GM20000 (cell line): Measurements from ENCODE around the gene TRIM39.
"Not testable (repeated sequence)": the region's sequence is repeated elsewhere in the genome, so short reads cannot be mapped to it uniquely, and the experiment has no call there.

ENCODE experiments used
- DNase-seq: peaks from one replicate; pipeline ENCODE4 v3.0.0; 2012; ENCODE audit warnings: low spot score
- CTCF ChIP-seq: IDR thresholded peaks from 2 replicates; pipeline ENCODE4 v1.5.1; 2012; ENCODE audit warnings: mild to moderate bottlenecking, control low read depth; ENCODE audit errors: extremely low read depth, missing control alignments

Gene TRIM39

DNA sequence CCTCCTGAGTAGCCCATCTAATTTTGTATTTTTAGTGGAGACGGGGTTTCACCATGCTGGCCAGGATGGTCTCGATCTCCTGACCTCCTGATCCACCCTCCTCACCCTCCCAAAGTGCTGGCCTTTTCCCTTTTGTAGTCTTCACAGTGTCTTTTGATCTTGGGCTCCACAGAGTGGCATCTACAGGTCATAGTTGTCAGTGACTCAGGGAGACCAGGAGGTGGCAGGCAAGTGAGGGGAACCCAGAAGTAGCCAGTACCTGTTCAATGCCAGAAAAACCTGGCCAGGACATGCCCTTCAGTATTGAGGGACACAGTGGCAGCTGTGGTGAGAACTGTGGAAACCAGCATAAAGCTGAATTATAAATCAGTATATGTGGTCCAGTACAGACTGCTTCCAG lies 37.9 kb downstream of the TRIM39 start:
- no peak for TF ChIP-seq CTCF
- no peak for DNase-seq

- not testable (repeated sequence) for DNase-seq
Measured at GRCh38 chr6:30369280-30369679, 42.6 kb downstream of the TRIM39 start.

GRCh38 chr6:30378290-30378937 lies 51.7 kb downstream of the TRIM39 start:
- no peak for TF ChIP-seq CTCF
- no peak for DNase-seq

GRCh38 chr6:30380464-30380863 lies 53.7 kb downstream of the TRIM39 start:
- no peak for TF ChIP-seq CTCF

DNA sequence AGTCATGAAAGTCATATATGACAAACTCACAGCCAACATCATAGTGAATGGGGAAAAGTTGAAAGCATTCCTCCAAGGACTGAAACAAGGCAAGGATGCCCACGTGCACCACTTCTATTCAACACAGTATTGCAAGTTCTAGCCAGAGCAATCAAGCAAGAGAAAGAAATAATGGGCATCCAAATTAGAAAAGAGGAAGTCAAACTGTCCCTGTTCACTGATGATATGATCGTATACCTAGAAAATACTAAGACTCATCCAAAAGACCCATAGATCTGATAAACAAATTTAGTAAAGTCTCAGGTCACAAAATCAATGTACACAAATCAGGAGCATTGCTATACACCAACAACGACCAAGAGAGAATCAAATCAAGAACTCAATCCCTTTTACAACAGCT lies 59.4 kb downstream of the TRIM39 start:
- no peak for DNase-seq
- TF ChIP-seq CTCF = no peak

More at GRCh38 chr6:30380464-30380863, 53.7 kb downstream of the TRIM39 start:
- DNase-seq = no peak

DNA sequence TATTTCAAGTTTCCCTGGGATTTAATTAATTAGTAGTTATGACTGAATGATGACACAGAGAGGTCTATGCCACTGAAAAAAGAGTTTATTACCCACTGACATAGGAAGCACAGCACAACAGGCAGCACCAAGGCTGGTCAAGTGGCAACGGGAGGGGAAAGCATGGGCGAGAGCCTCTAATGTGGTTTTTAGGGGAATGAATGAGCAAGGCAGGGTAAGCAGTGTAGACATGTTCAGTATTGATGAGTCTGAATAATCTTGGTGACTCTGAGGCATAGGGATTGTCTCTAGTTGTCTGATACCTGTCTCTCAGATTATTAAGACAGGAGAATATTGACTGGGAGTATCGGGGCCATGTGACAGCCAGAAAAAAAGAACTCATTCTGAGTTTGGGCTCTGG lies 64.5 kb downstream of the TRIM39 start:
- TF ChIP-seq CTCF = no peak
- DNase-seq = no peak
